Measurements from ENCODE around the gene ATXN7.

- no peak for TF ChIP-seq RAD21 (IDR thresholded peaks at IDR 0.05)
- no peak for TF ChIP-seq CTCF (IDR thresholded peaks at IDR 0.05; ENCODE audit: low read depth, low read length, missing input control)
- TF ChIP-seq NR2F2 (IDR thresholded peaks at IDR 0.05) = no peak
- TF ChIP-seq JUND (IDR thresholded peaks at IDR 0.05) = no peak
- no peak for TF ChIP-seq TAF1 (conservative IDR thresholded peaks at IDR 0.05)
- TF ChIP-seq, protein P1, sequence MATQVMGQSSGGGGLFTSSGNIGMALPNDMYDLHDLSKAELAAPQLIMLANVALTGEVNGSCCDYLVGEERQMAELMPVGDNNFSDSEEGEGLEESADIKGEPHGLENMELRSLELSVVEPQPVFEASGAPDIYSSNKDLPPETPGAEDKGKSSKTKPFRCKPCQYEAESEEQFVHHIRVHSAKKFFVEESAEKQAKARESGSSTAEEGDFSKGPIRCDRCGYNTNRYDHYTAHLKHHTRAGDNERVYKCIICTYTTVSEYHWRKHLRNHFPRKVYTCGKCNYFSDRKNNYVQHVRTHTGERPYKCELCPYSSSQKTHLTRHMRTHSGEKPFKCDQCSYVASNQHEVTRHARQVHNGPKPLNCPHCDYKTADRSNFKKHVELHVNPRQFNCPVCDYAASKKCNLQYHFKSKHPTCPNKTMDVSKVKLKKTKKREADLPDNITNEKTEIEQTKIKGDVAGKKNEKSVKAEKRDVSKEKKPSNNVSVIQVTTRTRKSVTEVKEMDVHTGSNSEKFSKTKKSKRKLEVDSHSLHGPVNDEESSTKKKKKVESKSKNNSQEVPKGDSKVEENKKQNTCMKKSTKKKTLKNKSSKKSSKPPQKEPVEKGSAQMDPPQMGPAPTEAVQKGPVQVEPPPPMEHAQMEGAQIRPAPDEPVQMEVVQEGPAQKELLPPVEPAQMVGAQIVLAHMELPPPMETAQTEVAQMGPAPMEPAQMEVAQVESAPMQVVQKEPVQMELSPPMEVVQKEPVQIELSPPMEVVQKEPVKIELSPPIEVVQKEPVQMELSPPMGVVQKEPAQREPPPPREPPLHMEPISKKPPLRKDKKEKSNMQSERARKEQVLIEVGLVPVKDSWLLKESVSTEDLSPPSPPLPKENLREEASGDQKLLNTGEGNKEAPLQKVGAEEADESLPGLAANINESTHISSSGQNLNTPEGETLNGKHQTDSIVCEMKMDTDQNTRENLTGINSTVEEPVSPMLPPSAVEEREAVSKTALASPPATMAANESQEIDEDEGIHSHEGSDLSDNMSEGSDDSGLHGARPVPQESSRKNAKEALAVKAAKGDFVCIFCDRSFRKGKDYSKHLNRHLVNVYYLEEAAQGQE (IDR thresholded peaks at IDR 0.05) = no peak
- TF ChIP-seq ATF3 (IDR thresholded peaks at IDR 0.05) = no peak
- no peak for TF ChIP-seq SP1 (IDR thresholded peaks at IDR 0.05)
- no peak for TF ChIP-seq EGR1 (IDR thresholded peaks at IDR 0.05; ENCODE audit: low read depth in 2 of 2)
- no peak for TF ChIP-seq YY1 (IDR thresholded peaks at IDR 0.05)
- no peak for TF ChIP-seq GABPA (IDR thresholded peaks at IDR 0.05 in 1 of 2, conservative IDR thresholded peaks at IDR 0.05 in 1 of 2)
- TF ChIP-seq, protein P2, sequence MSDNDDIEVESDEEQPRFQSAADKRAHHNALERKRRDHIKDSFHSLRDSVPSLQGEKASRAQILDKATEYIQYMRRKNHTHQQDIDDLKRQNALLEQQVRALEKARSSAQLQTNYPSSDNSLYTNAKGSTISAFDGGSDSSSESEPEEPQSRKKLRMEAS (IDR thresholded peaks at IDR 0.05) = no peak
Measured at GRCh38 chr3:63863150-63864007, at the start of gene ATXN7, which contains the start of gene THOC7.

Measured in liver (tissue), 3 donors.